Measurements from ENCODE around the gene ELMOD2. TPM values are rescaled to one million over a fixed set of nuclear protein-coding genes. Genes with fewer than 3 reads are reported as not detected.

Gene ELMOD2
- total and polyA plus RNA-seq, 2 of the 4 experiments (the other 2 are of a cell fraction): 7.3 to 10.6 TPM

GRCh38 chr4:140556372-140557085, 32.6 kb downstream of the ELMOD2 start:
- DNase-seq (no peak), ATAC-seq (ENCODE audit: low read depth) (no peak)
- Histone ChIP-seq H3K79me1 (ENCODE audit: low read depth in 1 of 2, low read length in 2 of 2) (no peaks in the 10 kb centered on the region), H4K20me1 (ENCODE audit: insufficient read depth, low read length) (no peaks in the 10 kb centered on the region), H2BK5ac (ENCODE audit: low read depth, low read length, poor library complexity, severe bottlenecking) (no peak overlapping the region), H4K5ac (ENCODE audit: low read depth, low read length) (no peak overlapping the region), H2AK5ac (ENCODE audit: low read depth, low read length) (no peak overlapping the region), H3K18ac (ENCODE audit: low read depth, low read length) (no peak overlapping the region), H3K23ac (ENCODE audit: low read depth, low read length) (no peak overlapping the region), H3K4me2 (ENCODE audit: low read depth, low read length) (no peak overlapping the region), H3K9me3 (ENCODE audit: control insufficient read depth, insufficient read depth, low read length) (no peaks in the 10 kb centered on the region), H2AFZ (replicated peaks; ENCODE audit: low read length, poor library complexity) (no peak overlapping the region), H4K8ac (ENCODE audit: low read depth in 2 of 2, low read length in 2 of 2) (no peak overlapping the region), H3K56ac (ENCODE audit: extremely low read depth, insufficient read depth, low read length) (no peak overlapping the region), H2BK15ac (ENCODE audit: low read depth, low read length) (no peak overlapping the region), H4K91ac (ENCODE audit: insufficient read depth, low read depth, low read length) (no peak overlapping the region), H3K27me3 (ENCODE audit: control insufficient read depth, insufficient read depth, low read length) (peaks cover 3% of the 10 kb centered on the region; the same call in 1 of the 2 replicates), H3K9me1 (ENCODE audit: insufficient read depth, low read length) (no peaks in the 10 kb centered on the region), H3K27ac (ENCODE audit: insufficient read depth, low read length) (no peak overlapping the region), H3K4me1 (ENCODE audit: control insufficient read depth, insufficient read depth, low read length) (no peaks in the 10 kb centered on the region), H2AK9ac (replicated peaks; ENCODE audit: low read depth, low read length, poor library complexity) (no peak overlapping the region), H2BK120ac (ENCODE audit: low read depth, low read length) (no peak overlapping the region), H2BK20ac (ENCODE audit: low read depth, low read length) (no peak overlapping the region), H3K4ac (ENCODE audit: low read depth, low read length) (no peak overlapping the region), H3K9ac (ENCODE audit: low read depth, low read length) (no peak overlapping the region), H3K4me3 (ENCODE audit: insufficient read depth, low read depth, low read length) (no peak overlapping the region), H3K36me3 (ENCODE audit: control insufficient read depth, insufficient read depth, low read length) (no peaks in the 10 kb centered on the region), H3K14ac (replicated peaks; ENCODE audit: low read depth, low read length) (no peak overlapping the region)
- intact Hi-C loops (cut with micrococcal nuclease) (no loop called here), dilution Hi-C loops (cut with HindIII; ENCODE audit: low sequenced_read_pairs, unreplicated experiment) (no loop called here), in situ Hi-C loops (cut with MboI; ENCODE audit: low sequenced_read_pairs) (no loop called here)
- WGBS, 2 experiments (ENCODE audit: extremely low coverage in 2 of 2, insufficient read length in 1 of 2): no CpG with 5 or more reads among the region's 6 CpGs
- BruUV-seq (replicated peaks): no TSS peak
- TF ChIP-seq CEBPB (IDR thresholded peaks at IDR 0.05; ENCODE audit: low read depth, low read length) (no peak), MAFK (IDR thresholded peaks at IDR 0.05; ENCODE audit: low read depth, low read length) (no peak), FOS (IDR thresholded peaks at IDR 0.05; ENCODE audit: low read depth, low read length) (no peak), RCOR1 (IDR thresholded peaks at IDR 0.05; ENCODE audit: insufficient replicate concordance, low read length) (no peak), CTCF (conservative IDR thresholded peaks at IDR 0.05; ENCODE audit: low read depth, low read length) (no peak), NFE2L2 (IDR thresholded peaks at IDR 0.05; ENCODE audit: low read depth, low read length) (no peak), CHD1 (IDR thresholded peaks at IDR 0.05; ENCODE audit: low read depth, low read length) (no peak), RFX5 (IDR thresholded peaks at IDR 0.05; ENCODE audit: low read depth, low read length) (no peak), USF2 (IDR thresholded peaks at IDR 0.05; ENCODE audit: low read depth, low read length) (no peak), BHLHE40 (IDR thresholded peaks at IDR 0.05; ENCODE audit: low read depth, low read length) (no peak), ELK1 (IDR thresholded peaks at IDR 0.05; ENCODE audit: borderline replicate concordance, low read depth, low read length) (no peak), RAD21 (IDR thresholded peaks at IDR 0.05; ENCODE audit: low read length) (no peak), MAZ (IDR thresholded peaks at IDR 0.05; ENCODE audit: borderline replicate concordance, low read depth, low read length) (no peak), MXI1 (IDR thresholded peaks at IDR 0.05; ENCODE audit: borderline replicate concordance, low read depth, low read length) (no peak), SMC3 (IDR thresholded peaks at IDR 0.05; ENCODE audit: low read depth, low read length) (no peak), POLR2A (IDR thresholded peaks at IDR 0.05; ENCODE audit: low read depth, low read length) (no peak)
- ChIA-PET POLR2A (ENCODE audit: unreplicated experiment) (no interaction called here), CTCF (no interaction called here)
